ENCODE results near the gene CMSS1. TPM values are rescaled to one million over a fixed set of nuclear protein-coding genes. Genes with fewer than 3 reads are reported as not detected.

Gene CMSS1
- total RNA-seq, 1 experiment from 2014 or later, result 64.1 TPM

DNA sequence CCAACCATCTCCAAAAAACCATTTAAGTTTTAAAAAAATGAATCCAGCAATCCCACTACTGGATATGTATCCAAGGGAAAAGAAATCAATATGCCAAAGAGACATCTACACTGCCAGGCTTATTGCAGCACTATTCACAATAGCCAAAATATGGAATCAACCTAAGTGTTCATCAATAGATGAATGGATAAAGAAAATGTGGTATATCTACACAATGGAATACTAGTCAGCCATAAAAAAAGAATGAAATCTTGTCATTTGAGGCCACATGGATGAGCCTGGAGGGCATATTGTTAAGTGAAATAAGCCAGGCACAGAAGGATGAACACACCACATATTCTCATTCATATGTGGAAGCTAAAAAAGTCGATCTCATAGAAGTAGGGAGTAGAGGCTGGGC, 160.6 kb downstream of the CMSS1 start (continued):
- TF ChIP-seq CBX3 (IDR thresholded peaks at IDR 0.05; ENCODE audit: low read depth) (no peak), SIN3A (IDR thresholded peaks at IDR 0.05; ENCODE audit: low read depth) (no peak), EZH2phosphoT487 (IDR thresholded peaks at IDR 0.05; ENCODE audit: borderline replicate concordance) (no peak), ELF1 (IDR thresholded peaks at IDR 0.05; ENCODE audit: borderline replicate concordance, low read depth) (no peak)
- TF ChIP-seq, protein P1, sequence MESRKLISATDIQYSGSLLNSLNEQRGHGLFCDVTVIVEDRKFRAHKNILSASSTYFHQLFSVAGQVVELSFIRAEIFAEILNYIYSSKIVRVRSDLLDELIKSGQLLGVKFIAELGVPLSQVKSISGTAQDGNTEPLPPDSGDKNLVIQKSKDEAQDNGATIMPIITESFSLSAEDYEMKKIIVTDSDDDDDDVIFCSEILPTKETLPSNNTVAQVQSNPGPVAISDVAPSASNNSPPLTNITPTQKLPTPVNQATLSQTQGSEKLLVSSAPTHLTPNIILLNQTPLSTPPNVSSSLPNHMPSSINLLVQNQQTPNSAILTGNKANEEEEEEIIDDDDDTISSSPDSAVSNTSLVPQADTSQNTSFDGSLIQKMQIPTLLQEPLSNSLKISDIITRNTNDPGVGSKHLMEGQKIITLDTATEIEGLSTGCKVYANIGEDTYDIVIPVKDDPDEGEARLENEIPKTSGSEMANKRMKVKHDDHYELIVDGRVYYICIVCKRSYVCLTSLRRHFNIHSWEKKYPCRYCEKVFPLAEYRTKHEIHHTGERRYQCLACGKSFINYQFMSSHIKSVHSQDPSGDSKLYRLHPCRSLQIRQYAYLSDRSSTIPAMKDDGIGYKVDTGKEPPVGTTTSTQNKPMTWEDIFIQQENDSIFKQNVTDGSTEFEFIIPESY (IDR thresholded peaks at IDR 0.05; ENCODE audit: extremely low read depth, insufficient replicate concordance, low read length), result no peak

GRCh38 chr3:99980606-99981005, 162.9 kb downstream of the CMSS1 start:
- Histone ChIP-seq H3K79me2 (ENCODE audit: insufficient read depth, low read length) (no peaks in the 10 kb centered on the region), H4K20me1 (ENCODE audit: insufficient read depth) (peaks cover 5% of the 10 kb centered on the region; the same call in 1 of the 2 replicates), H3K36me3 (ENCODE audit: control insufficient read depth in 1 of 2, insufficient read depth in 2 of 2, low read length in 2 of 2) (no peaks in the 10 kb centered on the region), H3K9me3 (ENCODE audit: control insufficient read depth in 1 of 2, insufficient read depth in 1 of 2, low read depth in 1 of 2, low read length in 2 of 2) (no peaks in the 10 kb centered on the region), H3K27ac (ENCODE audit: low read depth, low read length) (no peak overlapping the region), H3K9me2 (ENCODE audit: insufficient read depth) (no peaks in the 10 kb centered on the region), H3K27me3 (ENCODE audit: insufficient read depth, low read length) (no peaks in the 10 kb centered on the region), H3K4me2 (ENCODE audit: low read length) (no peak overlapping the region), H3K4me1 (ENCODE audit: control insufficient read depth in 1 of 2, insufficient read depth in 2 of 2, low read length in 2 of 2) (peaks cover 0 to 4% of the 10 kb centered on the region in 2 experiments; a peak in 1 of 4 replicates), H3K4me3 (replicated peaks in 1 of 2; ENCODE audit: low read depth in 1 of 2, low read length in 2 of 2) (no peak overlapping the region), H3K9ac (ENCODE audit: low read length) (no peak overlapping the region), H2AFZ (ENCODE audit: low read depth, low read length, poor library complexity, severe bottlenecking) (no peak overlapping the region)
- POLR2A ChIA-PET, result no interaction called here
- ATAC-seq (no peak), DNase-seq (ENCODE audit: low read depth, low spot score) (no peak)
- intact Hi-C loops (cut with micrococcal nuclease), result no loop called here
- BruUV-seq (replicated peaks), result no TSS peak
- RAD21 ChIA-PET (ENCODE audit: low non-redundant PET in 1 of 2, low total read pairs in 2 of 2, uncharacterized antibody in 2 of 2, unreplicated experiment in 2 of 2), result no interaction called here
- CTCF ChIA-PET, result no interaction called here
- TF ChIP-seq, protein P2, sequence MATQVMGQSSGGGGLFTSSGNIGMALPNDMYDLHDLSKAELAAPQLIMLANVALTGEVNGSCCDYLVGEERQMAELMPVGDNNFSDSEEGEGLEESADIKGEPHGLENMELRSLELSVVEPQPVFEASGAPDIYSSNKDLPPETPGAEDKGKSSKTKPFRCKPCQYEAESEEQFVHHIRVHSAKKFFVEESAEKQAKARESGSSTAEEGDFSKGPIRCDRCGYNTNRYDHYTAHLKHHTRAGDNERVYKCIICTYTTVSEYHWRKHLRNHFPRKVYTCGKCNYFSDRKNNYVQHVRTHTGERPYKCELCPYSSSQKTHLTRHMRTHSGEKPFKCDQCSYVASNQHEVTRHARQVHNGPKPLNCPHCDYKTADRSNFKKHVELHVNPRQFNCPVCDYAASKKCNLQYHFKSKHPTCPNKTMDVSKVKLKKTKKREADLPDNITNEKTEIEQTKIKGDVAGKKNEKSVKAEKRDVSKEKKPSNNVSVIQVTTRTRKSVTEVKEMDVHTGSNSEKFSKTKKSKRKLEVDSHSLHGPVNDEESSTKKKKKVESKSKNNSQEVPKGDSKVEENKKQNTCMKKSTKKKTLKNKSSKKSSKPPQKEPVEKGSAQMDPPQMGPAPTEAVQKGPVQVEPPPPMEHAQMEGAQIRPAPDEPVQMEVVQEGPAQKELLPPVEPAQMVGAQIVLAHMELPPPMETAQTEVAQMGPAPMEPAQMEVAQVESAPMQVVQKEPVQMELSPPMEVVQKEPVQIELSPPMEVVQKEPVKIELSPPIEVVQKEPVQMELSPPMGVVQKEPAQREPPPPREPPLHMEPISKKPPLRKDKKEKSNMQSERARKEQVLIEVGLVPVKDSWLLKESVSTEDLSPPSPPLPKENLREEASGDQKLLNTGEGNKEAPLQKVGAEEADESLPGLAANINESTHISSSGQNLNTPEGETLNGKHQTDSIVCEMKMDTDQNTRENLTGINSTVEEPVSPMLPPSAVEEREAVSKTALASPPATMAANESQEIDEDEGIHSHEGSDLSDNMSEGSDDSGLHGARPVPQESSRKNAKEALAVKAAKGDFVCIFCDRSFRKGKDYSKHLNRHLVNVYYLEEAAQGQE (IDR thresholded peaks at IDR 0.05; ENCODE audit: low read depth), result no peak
- TF ChIP-seq TCF7L2 (IDR thresholded peaks at IDR 0.05; ENCODE audit: borderline replicate concordance, extremely low read depth, insufficient read depth, insufficient read length) (no peak), YY1 (IDR thresholded peaks at IDR 0.05; ENCODE audit: extremely low read depth, insufficient replicate concordance, low read depth, low read length) (no peak), FOSL1 (IDR thresholded peaks at IDR 0.05; ENCODE audit: low read depth) (no peak), SRF (IDR thresholded peaks at IDR 0.05; ENCODE audit: low read depth) (no peak), JUND (IDR thresholded peaks at IDR 0.05) (no peak), ZFX (IDR thresholded peaks at IDR 0.05) (no peak), CEBPB (IDR thresholded peaks at IDR 0.05; ENCODE audit: low read depth) (no peak), RAD21 (IDR thresholded peaks at IDR 0.05; ENCODE audit: low read depth) (no peak), POLR2AphosphoS5 (IDR thresholded peaks at IDR 0.05; ENCODE audit: low read depth, low read length) (no peak), EZH2 (IDR thresholded peaks at IDR 0.05) (no peak), EGR1 (IDR thresholded peaks at IDR 0.05; ENCODE audit: low read depth) (no peak)
- TF ChIP-seq, protein P3, sequence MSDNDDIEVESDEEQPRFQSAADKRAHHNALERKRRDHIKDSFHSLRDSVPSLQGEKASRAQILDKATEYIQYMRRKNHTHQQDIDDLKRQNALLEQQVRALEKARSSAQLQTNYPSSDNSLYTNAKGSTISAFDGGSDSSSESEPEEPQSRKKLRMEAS (IDR thresholded peaks at IDR 0.05), result no peak
- TF ChIP-seq, protein P4, sequence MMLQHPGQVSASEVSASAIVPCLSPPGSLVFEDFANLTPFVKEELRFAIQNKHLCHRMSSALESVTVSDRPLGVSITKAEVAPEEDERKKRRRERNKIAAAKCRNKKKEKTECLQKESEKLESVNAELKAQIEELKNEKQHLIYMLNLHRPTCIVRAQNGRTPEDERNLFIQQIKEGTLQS (IDR thresholded peaks at IDR 0.05), result no peak
- TF ChIP-seq, protein P5, sequence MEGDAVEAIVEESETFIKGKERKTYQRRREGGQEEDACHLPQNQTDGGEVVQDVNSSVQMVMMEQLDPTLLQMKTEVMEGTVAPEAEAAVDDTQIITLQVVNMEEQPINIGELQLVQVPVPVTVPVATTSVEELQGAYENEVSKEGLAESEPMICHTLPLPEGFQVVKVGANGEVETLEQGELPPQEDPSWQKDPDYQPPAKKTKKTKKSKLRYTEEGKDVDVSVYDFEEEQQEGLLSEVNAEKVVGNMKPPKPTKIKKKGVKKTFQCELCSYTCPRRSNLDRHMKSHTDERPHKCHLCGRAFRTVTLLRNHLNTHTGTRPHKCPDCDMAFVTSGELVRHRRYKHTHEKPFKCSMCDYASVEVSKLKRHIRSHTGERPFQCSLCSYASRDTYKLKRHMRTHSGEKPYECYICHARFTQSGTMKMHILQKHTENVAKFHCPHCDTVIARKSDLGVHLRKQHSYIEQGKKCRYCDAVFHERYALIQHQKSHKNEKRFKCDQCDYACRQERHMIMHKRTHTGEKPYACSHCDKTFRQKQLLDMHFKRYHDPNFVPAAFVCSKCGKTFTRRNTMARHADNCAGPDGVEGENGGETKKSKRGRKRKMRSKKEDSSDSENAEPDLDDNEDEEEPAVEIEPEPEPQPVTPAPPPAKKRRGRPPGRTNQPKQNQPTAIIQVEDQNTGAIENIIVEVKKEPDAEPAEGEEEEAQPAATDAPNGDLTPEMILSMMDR (IDR thresholded peaks at IDR 0.05 in 2 of 3, conservative IDR thresholded peaks at IDR 0.05 in 1 of 3; ENCODE audit: borderline replicate concordance in 1 of 3, insufficient read depth in 1 of 3, low read depth in 2 of 3, low read length in 2 of 3), result no peak
